Measurements from ENCODE around the gene KCNJ10. TPM values are rescaled to one million over a fixed set of nuclear protein-coding genes. Genes with fewer than 3 reads are reported as not detected.

Gene KCNJ10
- total RNA-seq, 1 donor from 2014 or later, result not detected

GRCh38 chr1:160085686-160086455, 15.9 kb upstream of the KCNJ10 start:
- Histone ChIP-seq H3K4me3 (peak overlapping the region in 1 of 2 donors; percentile 39), H3K27me3 (no peaks in the 10 kb centered on the region), H3K36me3 (peaks cover 9 to 26% of the 10 kb centered on the region in 2 donors), H3K27ac (peak overlapping the region; percentile 82 to 84), H3K9me3 (no peaks in the 10 kb centered on the region), H3K4me1 (peaks cover 7 to 25% of the 10 kb centered on the region in 2 donors)
- TF ChIP-seq CTCF (IDR thresholded peaks at IDR 0.05), result peak; percentile 74 to 87 (median 84)
- intact Hi-C loops (cut with DNase I), result loop anchor here (1.0 to 5.0 kb wide), 3 partner anchors 12 to 166 kb away; partner anchors contain the start of genes IGSF8 and PIGM
- DNase-seq (ENCODE audit: low spot score in 2 of 2), result peak in 1 of 2 donors; percentile 92

- peak overlapping the region in 1 of 2 donors; percentile 26 for H3K4me3 ChIP-seq
- intact Hi-C loops (cut with DNase I), result loop anchor here (5.0 kb wide), 3 partner anchors 38 to 167 kb away; partner anchors contain the start of gene PIGM
These were observed 14.9 kb upstream of the KCNJ10 start for GRCh38 chr1:160084771-160085321.

GRCh38 chr1:160083968-160084770, 14.2 kb upstream of the KCNJ10 start:
- peak; percentile 5 to 46 (median 18) for TF ChIP-seq CTCF (IDR thresholded peaks at IDR 0.05)
- Histone ChIP-seq H3K27me3 (no peaks in the 10 kb centered on the region), H3K9me3 (no peaks in the 10 kb centered on the region)

More at GRCh38 chr1:160084771-160085321, 14.9 kb upstream of the KCNJ10 start:
- Histone ChIP-seq H3K36me3 (peaks cover 3 to 17% of the 10 kb centered on the region in 2 donors), H3K9me3 (no peaks in the 10 kb centered on the region), H3K27ac (peak overlapping the region; percentile 82 to 84), H3K27me3 (no peaks in the 10 kb centered on the region), H3K4me1 (peaks cover 7 to 27% of the 10 kb centered on the region in 2 donors)
- no peak for TF ChIP-seq CTCF (IDR thresholded peaks at IDR 0.05)
- DNase-seq (ENCODE audit: low spot score in 2 of 2), result peak in 1 of 2 donors; percentile 85

GRCh38 chr1:160082926-160083325, 13.0 kb upstream of the KCNJ10 start:
- Histone ChIP-seq H3K4me1 (peaks cover 7 to 27% of the 10 kb centered on the region in 2 donors), H3K27me3 (no peaks in the 10 kb centered on the region), H3K27ac (no peak overlapping the region), H3K9me3 (no peaks in the 10 kb centered on the region), H3K36me3 (no peaks in the 10 kb centered on the region), H3K4me3 (no peak overlapping the region)
- TF ChIP-seq CTCF (IDR thresholded peaks at IDR 0.05), result no peak
- intact Hi-C loops (cut with DNase I), result loop anchor here (5.0 kb wide), 1 partner anchor 36 kb away; no protein-coding TSS in a partner anchor
- no peak for DNase-seq (ENCODE audit: low spot score in 2 of 2)

More at GRCh38 chr1:160083968-160084770, 14.2 kb upstream of the KCNJ10 start:
- Histone ChIP-seq H3K4me3 (peak overlapping the region; percentile 23 to 27), H3K27ac (peak overlapping the region in 1 of 2 donors; percentile 84), H3K36me3 (peaks cover 3 to 10% of the 10 kb centered on the region in 2 donors), H3K4me1 (peaks cover 7 to 27% of the 10 kb centered on the region in 2 donors)
- DNase-seq (ENCODE audit: low spot score in 2 of 2), result peak in 1 of 2 donors; percentile 76
- intact Hi-C loops (cut with DNase I), result loop anchor here (5.0 kb wide), 1 partner anchor 37 kb away; no protein-coding TSS in a partner anchor

- H3K36me3 ChIP-seq, result no peaks in the 10 kb centered on the region
- intact Hi-C loops (cut with DNase I), result loop anchor here (5.0 kb wide), 1 partner anchor 35 kb away; no protein-coding TSS in a partner anchor
- H3K27me3 ChIP-seq, result no peaks in the 10 kb centered on the region
- DNase-seq (ENCODE audit: low spot score in 2 of 2), result no peak
- no peak overlapping the region for H3K27ac ChIP-seq
- TF ChIP-seq CTCF (IDR thresholded peaks at IDR 0.05), result no peak
- peaks cover 7 to 27% of the 10 kb centered on the region in 2 donors for H3K4me1 ChIP-seq
- no peak overlapping the region for H3K4me3 ChIP-seq
- H3K9me3 ChIP-seq, result no peaks in the 10 kb centered on the region
These were observed 12.5 kb upstream of the KCNJ10 start for GRCh38 chr1:160082487-160082886.

All from ascending aorta (tissue), 2 donors.